Hepatocyte (in vitro differentiated cells): Measurements from ENCODE around the gene PTTG1IP.

Source experiments
- CTCF ChIP-seq: fragments of 200-600 bp; sonication (generic); IDR thresholded peaks from 2 replicates; pipeline ENCODE4 v1.5.1; 2016; ENCODE audit warnings: antibody characterized with exemption, mild to moderate bottlenecking; ENCODE audit not compliant: poor library complexity
- EZH2 ChIP-seq: fragments of 200-600 bp; sonication (generic); IDR thresholded peaks from 2 replicates; pipeline ENCODE4 v1.6.1; 2016; ENCODE audit warnings: antibody characterized with exemption, mild to moderate bottlenecking, borderline replicate concordance
- EZH2phosphoT487 ChIP-seq: fragments of 200-600 bp; sonication (generic); IDR thresholded peaks from one replicate; pipeline ENCODE4 v1.6.1; 2018; ENCODE audit warnings: antibody characterized with exemption, mild to moderate bottlenecking, low read depth, moderate library complexity; ENCODE audit not compliant: unreplicated experiment, severe bottlenecking

GRCh38 chr21:44905016-44905727 is 31.7 kb upstream of the PTTG1IP start:
- TF ChIP-seq CTCF (no peak), EZH2 (no peak), EZH2phosphoT487 (no peak)
